ENCODE measurements around the gene SESN1. TPM values are rescaled to one million over a fixed set of nuclear protein-coding genes. Genes with fewer than 3 reads are reported as not detected.

SESN1 gene
- total RNA-seq, 1 donor from 2014 or later = 18.4 TPM

DNA sequence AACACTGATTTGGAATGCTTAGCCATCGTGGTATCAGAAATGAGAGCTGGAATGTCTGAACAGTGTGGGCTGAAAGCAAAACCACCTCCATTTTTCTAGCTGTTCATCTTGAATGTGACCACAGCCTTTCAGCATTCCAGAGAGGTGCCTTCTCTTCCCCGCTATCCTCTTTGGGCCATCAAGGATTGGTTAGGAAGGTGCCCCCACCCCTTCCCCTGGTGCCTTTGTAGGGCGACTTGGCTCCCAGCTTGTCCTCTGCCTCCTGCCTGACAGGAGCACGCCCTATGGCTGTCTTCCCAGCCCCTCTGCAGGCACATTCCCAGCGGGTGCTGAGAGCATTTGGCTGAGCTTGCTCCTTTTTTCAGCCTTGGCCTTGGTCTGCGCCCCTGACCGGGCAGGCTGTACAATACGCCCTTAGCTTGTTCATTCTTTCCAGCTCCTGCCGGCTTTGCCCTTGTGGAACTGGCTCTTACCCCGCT lies 148.9 kb downstream of the SESN1 start:
- FAIRE-seq (no peak), DNase-seq (ENCODE audit: low read depth) (no peak)
- no peaks in the 10 kb centered on the region for H3K36me3 ChIP-seq (ENCODE audit: control insufficient read depth, insufficient read depth, low read length)
- TF ChIP-seq, protein P1, sequence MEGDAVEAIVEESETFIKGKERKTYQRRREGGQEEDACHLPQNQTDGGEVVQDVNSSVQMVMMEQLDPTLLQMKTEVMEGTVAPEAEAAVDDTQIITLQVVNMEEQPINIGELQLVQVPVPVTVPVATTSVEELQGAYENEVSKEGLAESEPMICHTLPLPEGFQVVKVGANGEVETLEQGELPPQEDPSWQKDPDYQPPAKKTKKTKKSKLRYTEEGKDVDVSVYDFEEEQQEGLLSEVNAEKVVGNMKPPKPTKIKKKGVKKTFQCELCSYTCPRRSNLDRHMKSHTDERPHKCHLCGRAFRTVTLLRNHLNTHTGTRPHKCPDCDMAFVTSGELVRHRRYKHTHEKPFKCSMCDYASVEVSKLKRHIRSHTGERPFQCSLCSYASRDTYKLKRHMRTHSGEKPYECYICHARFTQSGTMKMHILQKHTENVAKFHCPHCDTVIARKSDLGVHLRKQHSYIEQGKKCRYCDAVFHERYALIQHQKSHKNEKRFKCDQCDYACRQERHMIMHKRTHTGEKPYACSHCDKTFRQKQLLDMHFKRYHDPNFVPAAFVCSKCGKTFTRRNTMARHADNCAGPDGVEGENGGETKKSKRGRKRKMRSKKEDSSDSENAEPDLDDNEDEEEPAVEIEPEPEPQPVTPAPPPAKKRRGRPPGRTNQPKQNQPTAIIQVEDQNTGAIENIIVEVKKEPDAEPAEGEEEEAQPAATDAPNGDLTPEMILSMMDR (IDR thresholded peaks at IDR 0.05; ENCODE audit: insufficient read depth, low read length, severe bottlenecking) = no peak
- no peaks in the 10 kb centered on the region for H3K27me3 ChIP-seq (ENCODE audit: control insufficient read depth, insufficient read depth, low read length)
- H3K4me3 ChIP-seq (ENCODE audit: low read depth, low read length) = no peak overlapping the region

DNA sequence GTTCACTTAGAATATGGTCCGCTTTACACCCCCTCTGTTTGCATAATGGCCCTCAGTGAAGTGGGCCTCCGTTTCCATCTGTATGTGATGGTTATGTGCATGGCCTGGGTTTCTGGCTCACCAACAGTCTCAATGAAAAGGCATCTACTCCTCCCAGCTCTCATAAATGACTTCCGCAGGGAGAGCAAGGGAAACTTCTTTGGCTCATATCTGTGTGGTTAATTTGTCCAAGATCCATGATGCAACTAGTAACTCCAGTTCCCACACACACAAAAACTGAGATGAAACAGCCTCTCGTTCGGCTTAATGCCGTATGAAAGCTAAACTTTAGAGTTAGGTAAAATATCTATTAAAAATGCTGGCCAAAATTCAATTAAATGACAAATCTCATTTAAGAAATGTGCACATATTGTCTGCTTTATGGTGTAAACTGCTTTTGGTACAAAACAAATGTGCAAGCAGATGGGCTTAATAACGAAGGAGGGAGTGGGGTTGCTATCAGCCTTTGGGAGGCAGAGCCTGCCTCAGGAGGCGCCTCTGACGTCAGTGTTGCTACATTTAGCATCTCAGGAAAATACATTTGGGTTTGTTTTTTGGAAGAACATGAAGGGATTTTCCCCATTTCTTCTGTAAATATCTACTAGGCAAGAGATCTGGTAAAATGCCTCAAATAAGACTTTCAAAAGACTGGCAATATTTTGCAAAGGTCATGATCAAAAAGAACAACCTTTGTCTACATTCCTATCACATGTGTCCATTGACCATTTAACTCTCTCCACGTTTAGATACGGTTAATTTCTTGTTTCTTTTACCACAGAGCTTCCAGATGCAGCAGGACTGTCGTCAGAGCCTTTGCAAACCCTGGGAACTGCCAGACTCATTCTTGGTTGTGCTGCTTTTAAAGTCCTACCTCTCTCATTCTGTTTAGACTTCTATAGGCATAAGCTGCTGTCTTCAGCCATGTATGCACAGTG lies 149.7 kb downstream of the SESN1 start:
- FAIRE-seq (no peak), DNase-seq (ENCODE audit: low read depth) (peak; percentile 68)
- no peak overlapping the region for H3K4me3 ChIP-seq (ENCODE audit: low read depth, low read length)
- H3K27me3 ChIP-seq (ENCODE audit: control insufficient read depth, insufficient read depth, low read length) = no peaks in the 10 kb centered on the region
- TF ChIP-seq, protein P1 (IDR thresholded peaks at IDR 0.05; ENCODE audit: insufficient read depth, low read length, severe bottlenecking) = no peak
- H3K36me3 ChIP-seq (ENCODE audit: control insufficient read depth, insufficient read depth, low read length) = no peaks in the 10 kb centered on the region

DNA sequence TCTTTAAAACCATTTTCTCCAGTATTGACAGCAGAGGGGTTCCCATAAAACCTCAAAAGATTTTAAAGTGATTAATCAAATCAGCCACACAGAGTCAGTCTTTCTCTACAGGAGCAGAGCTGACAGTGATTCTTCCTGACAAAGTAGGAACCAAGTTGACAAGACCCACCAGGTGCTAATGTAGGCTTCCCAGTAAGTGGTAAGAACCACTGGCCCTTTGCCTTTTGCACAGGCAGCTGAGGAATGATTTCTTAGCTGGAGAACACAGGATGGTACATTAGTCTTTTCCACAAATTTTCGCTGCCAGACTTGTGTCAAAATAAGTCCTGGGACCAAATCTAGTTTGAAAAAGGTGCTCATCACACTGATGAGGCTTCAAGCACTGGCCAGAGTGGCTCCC lies 150.6 kb downstream of the SESN1 start:
- no peaks in the 10 kb centered on the region for H3K36me3 ChIP-seq (ENCODE audit: control insufficient read depth, insufficient read depth, low read length)
- DNase-seq (ENCODE audit: low read depth) (no peak), FAIRE-seq (no peak)
- no peak overlapping the region for H3K4me3 ChIP-seq (ENCODE audit: low read depth, low read length)
- TF ChIP-seq, protein P1 (IDR thresholded peaks at IDR 0.05; ENCODE audit: insufficient read depth, low read length, severe bottlenecking) = no peak
- H3K27me3 ChIP-seq (ENCODE audit: control insufficient read depth, insufficient read depth, low read length) = no peaks in the 10 kb centered on the region

DNA sequence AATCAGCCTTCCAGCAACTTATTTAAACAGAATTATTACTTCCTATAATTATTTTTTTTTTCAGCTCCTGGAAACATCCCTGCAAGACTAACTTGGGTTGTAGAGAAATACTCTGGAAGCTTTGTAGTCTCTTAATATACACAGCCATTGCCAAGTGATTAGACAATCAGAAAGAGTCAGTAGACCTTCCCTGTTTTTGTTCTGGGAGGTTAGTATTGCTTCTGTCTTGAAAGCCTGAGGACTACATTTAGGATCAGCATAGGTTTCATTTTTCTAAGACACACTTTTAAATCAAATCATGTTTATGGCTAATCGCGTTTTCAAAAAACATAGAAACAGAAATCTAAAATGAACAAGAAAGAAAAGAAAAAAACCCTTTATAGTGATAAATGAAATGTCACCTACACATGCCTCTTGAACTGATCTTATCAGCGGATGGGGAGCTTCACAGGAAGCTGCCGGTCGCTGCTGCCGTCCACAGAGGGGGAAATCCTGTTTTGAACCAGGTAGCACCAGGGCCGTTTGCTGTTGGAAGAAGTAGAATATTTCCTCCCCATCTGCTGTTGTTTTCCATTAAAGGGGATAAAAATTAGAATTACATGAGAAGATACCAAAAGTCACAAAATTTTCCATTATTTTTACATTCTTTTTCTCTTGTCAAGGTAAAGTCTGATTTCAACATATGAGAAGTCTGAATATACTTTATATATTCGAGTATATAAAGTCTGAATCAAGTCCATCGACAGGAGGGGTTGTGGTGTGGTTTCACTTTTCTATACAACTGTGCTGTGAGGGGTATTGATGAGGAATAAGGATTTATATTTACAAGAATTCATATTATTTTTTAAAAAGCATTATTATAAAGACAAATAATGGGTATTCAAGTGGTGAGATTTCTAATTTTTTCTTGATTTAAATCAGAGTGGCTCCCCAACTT lies 151.8 kb downstream of the SESN1 start:
- FAIRE-seq = no peak
- DNase-seq (ENCODE audit: low read depth) = no peak
- no peaks in the 10 kb centered on the region for H3K27me3 ChIP-seq (ENCODE audit: control insufficient read depth, insufficient read depth, low read length)
- TF ChIP-seq, protein P1 (IDR thresholded peaks at IDR 0.05; ENCODE audit: insufficient read depth, low read length, severe bottlenecking) = no peak
- H3K4me3 ChIP-seq (ENCODE audit: low read depth, low read length) = no peak overlapping the region
- no peaks in the 10 kb centered on the region for H3K36me3 ChIP-seq (ENCODE audit: control insufficient read depth, insufficient read depth, low read length)

DNA sequence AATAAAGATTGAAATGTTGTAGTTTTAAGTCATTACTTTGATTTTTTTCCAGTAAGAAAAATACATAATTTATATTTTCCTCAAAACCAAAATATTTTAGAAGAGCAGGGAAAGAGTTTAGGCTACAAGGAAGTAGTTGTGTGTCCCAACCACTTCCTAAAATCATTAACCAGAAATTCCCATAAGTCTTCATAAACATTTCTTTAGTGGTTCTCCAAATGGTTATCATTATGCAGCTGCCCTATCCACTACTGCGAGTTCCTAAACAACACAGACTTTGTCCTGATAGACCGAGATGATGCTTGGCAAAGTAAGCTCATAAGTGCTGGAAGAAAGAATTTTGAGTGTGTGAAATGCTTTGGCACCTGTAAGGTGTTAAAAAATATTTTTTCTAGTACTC lies 152.8 kb downstream of the SESN1 start:
- DNase-seq (ENCODE audit: low read depth) (no peak), FAIRE-seq (no peak)
- Histone ChIP-seq H3K27me3 (ENCODE audit: control insufficient read depth, insufficient read depth, low read length) (no peaks in the 10 kb centered on the region), H3K4me3 (ENCODE audit: low read depth, low read length) (no peak overlapping the region), H3K36me3 (ENCODE audit: control insufficient read depth, insufficient read depth, low read length) (no peaks in the 10 kb centered on the region)
- TF ChIP-seq, protein P1 (IDR thresholded peaks at IDR 0.05; ENCODE audit: insufficient read depth, low read length, severe bottlenecking) = no peak

All from bronchial epithelial cell (primary cell).